ENCODE data around the gene PCYOX1L.

- TF ChIP-seq CTCF (conservative IDR thresholded peaks at IDR 0.05 in 1 of 2, IDR thresholded peaks at IDR 0.05 in 1 of 2; ENCODE audit: low read depth in 1 of 2, low read length in 2 of 2) (no peak), EZH2 (IDR thresholded peaks at IDR 0.05; ENCODE audit: low read length, missing control alignments) (no peak)
These were observed 61.2 kb downstream of the PCYOX1L start for GRCh38 chr5:149418910-149419531.

Measured in fibroblast of lung (primary cell).